HepG2 (cell line): Measurements from ENCODE around the gene NAV2. TPM values are rescaled to one million over a fixed set of nuclear protein-coding genes. Genes with fewer than 3 reads are reported as not detected.

Experiments
- ATAC-seq: fragments of 200-7000 bp; cut with Tn5 transposase; 3 replicates; pipeline ENCODE4 v1.9.1; 2020; ENCODE audit warnings: mild to moderate bottlenecking, moderate library complexity
- BruUV-seq: library from RNA; stranded (reverse); fragments of 400-500 nt; replicated peaks from 2 replicates; lab custom pipeline; 2021; lab: Mats Ljungman, UMichigan
- CTCF ChIA-PET: fragments of 300-600 bp; formaldehyde crosslinking; extraction: SDS; loops from one replicate; lab custom pipeline; 2021; ENCODE audit warnings: low total read pairs, inconsistent platforms, low intra/inter-chr PET ratio; lab: Yijun Ruan, JAX
- POLR2A ChIA-PET: fragments of 350-600 bp; sonication (Branson Sonifier 250); formaldehyde crosslinking; loops from one replicate; lab custom pipeline; 2020; ENCODE audit warnings: antibody characterized with exemption, inconsistent platforms; lab: Yijun Ruan, JAX
- DNase-seq: peaks from one replicate; pipeline ENCODE4 v3.0.0-alpha.2; 2015; ENCODE audit warnings: low spot score
- FAIRE-seq: peaks from 3 replicates; lab custom pipeline; 2011; peaks lifted over from hg19 to GRCh38; lab: Jason Lieb, UNC
- H2AFZ ChIP-seq: one replicate; pipeline ENCODE4 v1.6.1; 2011; ENCODE audit warnings: low read length, inconsistent platforms
- H3K27ac ChIP-seq: fragments of 300-600 bp; 3 replicates; pipeline ENCODE4 v1.8.0; 2011; ENCODE audit warnings: mixed run types, mild to moderate bottlenecking, mixed read lengths, low read length, inconsistent platforms; ENCODE audit not compliant: insufficient read depth; ENCODE audit errors: extremely low read length
- H3K27me3 ChIP-seq, 2 experiments: fragments of 200-600 bp in 1 of 2; 2 replicates in 1 of 2; 3 replicates in 1 of 2; pipeline versions ENCODE4 v1.6.0 to v1.8.0; 2011; ENCODE audit warnings: low read length in 2 of 2, mild to moderate bottlenecking in 2 of 2, moderate library complexity in 2 of 2, inconsistent platforms in 1 of 2; ENCODE audit not compliant: insufficient read depth in 2 of 2, control insufficient read depth in 1 of 2
- H3K36me3 ChIP-seq, 2 experiments: fragments of 200-600 bp in 1 of 2; replicated peaks in 1 of 2; 2 replicates in 1 of 2; 3 replicates in 1 of 2; pipeline versions ENCODE4 v1.5.1 to v1.8.0; 2011; ENCODE audit warnings: low read length in 2 of 2, inconsistent platforms in 1 of 2; ENCODE audit not compliant: insufficient read depth in 2 of 2, control insufficient read depth in 1 of 2
- H3K4me1 ChIP-seq: 2 replicates; pipeline ENCODE4 v1.5.1; 2012; ENCODE audit warnings: low read length, inconsistent platforms; ENCODE audit not compliant: insufficient read depth
- H3K4me2 ChIP-seq: 2 replicates; pipeline ENCODE4 v1.6.0; 2011; ENCODE audit warnings: low read depth, low read length, inconsistent platforms
- H3K4me3 ChIP-seq, 3 experiments: fragments of 200-600 bp in 1 of 3; sonication (generic), shearing (Covaris generic) in 1 of 3; replicated peaks in 1 of 3; 2 replicates each; pipeline ENCODE4 v1.5.1; 2011 to 2016; ENCODE audit warnings: low read length in 3 of 3, inconsistent platforms in 2 of 3, low read depth in 2 of 3, mild to moderate bottlenecking in 2 of 3, control low read depth in 1 of 3, mixed read lengths in 1 of 3; ENCODE audit not compliant: insufficient read depth in 1 of 3
- H3K79me2 ChIP-seq: one replicate; pipeline ENCODE4 v1.6.1; 2011; ENCODE audit warnings: low read length, inconsistent platforms; ENCODE audit not compliant: insufficient read depth
- H3K9ac ChIP-seq: 2 replicates; pipeline ENCODE4 v1.6.0; 2011; ENCODE audit warnings: mild to moderate bottlenecking, low read depth, low read length, inconsistent platforms; ENCODE audit not compliant: insufficient read depth
- H3K9me3 ChIP-seq: 2 replicates; pipeline ENCODE4 v1.5.1; 2012; ENCODE audit warnings: mild to moderate bottlenecking, low read length
- H4K20me1 ChIP-seq: 2 replicates; pipeline ENCODE4 v1.6.0; 2011; ENCODE audit warnings: inconsistent platforms, mild to moderate bottlenecking, low read length, moderate library complexity; ENCODE audit not compliant: insufficient read depth
- DBP ChIP-seq: sonication (generic); formaldehyde crosslinking; IDR thresholded peaks from 2 replicates; pipeline ENCODE4 v1.4.0; 2020; ENCODE audit warnings: missing genetic modification reagents; ENCODE audit errors: not compliant biosample characterization
- SMARCE1 ChIP-seq: fragments of 450-650 bp; IDR thresholded peaks from 2 replicates; pipeline ENCODE4 v1.6.1; 2017; ENCODE audit warnings: borderline replicate concordance
- ZNF414 ChIP-seq: sonication (generic); formaldehyde crosslinking; IDR thresholded peaks from 2 replicates; pipeline ENCODE4 v1.5.0; 2020; ENCODE audit warnings: missing genetic modification reagents
- ZNF589 ChIP-seq: sonication (generic); formaldehyde crosslinking; conservative IDR thresholded peaks from 2 replicates; pipeline ENCODE4 v1.8.0; 2022; ENCODE audit warnings: mild to moderate bottlenecking, moderate library complexity, missing genetic modification reagents
- ZNF629 ChIP-seq: sonication (generic); formaldehyde crosslinking; conservative IDR thresholded peaks from 2 replicates; pipeline ENCODE4 v1.5.0; 2020; ENCODE audit warnings: missing genetic modification reagents
- ZNF687 ChIP-seq: sonication (generic); formaldehyde crosslinking; IDR thresholded peaks from 2 replicates; pipeline ENCODE4 v1.5.1; 2020; ENCODE audit warnings: mild to moderate bottlenecking, missing genetic modification reagents, moderate library complexity
- ZNF781 ChIP-seq: sonication (generic); formaldehyde crosslinking; IDR thresholded peaks from 2 replicates; pipeline ENCODE4 v1.5.1; 2020; ENCODE audit warnings: borderline replicate concordance, mild to moderate bottlenecking, missing genetic modification reagents; ENCODE audit errors: not compliant biosample characterization
- ZNF839 ChIP-seq: sonication (generic); formaldehyde crosslinking; IDR thresholded peaks from 2 replicates; pipeline ENCODE4 v1.4.0; 2020; ENCODE audit warnings: missing genetic modification reagents, mild to moderate bottlenecking, borderline replicate concordance
- WGBS: methylation state at CpG from one replicate; pipeline ENCODE4 v1.1.6; 2017; ENCODE audit warnings: low lambda C conversion rate; 5-methylcytosine and 5-hydroxymethylcytosine counted together
- in situ Hi-C: cut with HindIII; loops from 2 replicates; pipeline ENCODE4 v1.10.0; 2017; ENCODE audit warnings: low pct_unique_long_range_greater_than_20kb; ENCODE audit not compliant: extremely low pct_ligation_motif_present
- intact Hi-C: fragments of 100-400 bp; cut with micrococcal nuclease; formaldehyde crosslinking; loops from one replicate; pipeline ENCODE4 v1.10.0; 2022; ENCODE audit not compliant: unreplicated experiment
- polyA plus RNA-seq, 8 experiments: library from polyadenylated mRNA; depleted of rRNA in 3 of 8; stranded (reverse) in 7 of 8; unstranded in 1 of 8; fragments of >200 nt; fragmentation: Illumina TruSeq in 4 of 8; extraction: Trizol in 4 of 8; gene quantifications; 2 replicates each; pipeline versions ENCODE4 v1.2.1 to v1.2.3, GENCODE V29; 2011 to 2016; ENCODE audit warnings: low read depth in 4 of 8, missing spikeins in 1 of 8, mixed read lengths in 1 of 8; ENCODE audit not compliant: insufficient read depth in 1 of 8
- total RNA-seq, 5 experiments: library from RNA; depleted of rRNA; stranded (reverse); fragments of >200 nt; fragmentation: Illumina TruSeq; extraction: Trizol; gene quantifications; 2 replicates each; pipeline ENCODE4 v1.2.3, GENCODE V29; 2016; ENCODE audit warnings: low read depth in 1 of 5

NAV2 gene
- total and polyA plus RNA-seq, 2 of the 13 experiments (the other 11 are each of a cell fraction or from before 2014, with no cell fraction given): 9.3 to 34.6 TPM

DNA sequence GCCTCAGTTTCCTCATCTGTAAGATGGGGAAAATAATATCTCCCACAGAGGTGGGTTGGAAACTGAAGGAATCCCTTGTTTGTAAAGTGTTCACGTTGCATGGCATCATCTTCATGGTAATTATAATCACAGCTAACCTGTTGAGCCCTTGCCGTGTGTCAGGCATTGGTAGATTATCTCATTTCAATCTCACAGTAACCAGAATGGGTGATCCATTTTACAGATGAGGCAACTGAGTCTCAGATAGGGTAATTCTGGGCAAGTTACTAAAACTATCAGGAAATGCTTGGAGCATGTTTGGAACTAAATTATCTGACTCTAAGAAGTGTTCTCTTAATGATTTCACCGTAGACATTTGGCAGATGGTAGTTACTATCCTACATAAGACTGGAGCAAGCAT lies 109.4 kb downstream of the NAV2 start:
- DNase-seq (no peak), ATAC-seq (no peak), FAIRE-seq (no peak)
- no peaks in the 10 kb centered on the region for H3K79me2 ChIP-seq
- no peaks in the 10 kb centered on the region for H3K9me3 ChIP-seq
- H3K36me3 ChIP-seq: no peaks in the 10 kb centered on the region
- H3K27me3 ChIP-seq: peaks cover 0 to 12% of the 10 kb centered on the region in 2 experiments; a peak in 3 of 5 replicates
- ChIA-PET CTCF (no interaction called here), POLR2A (no interaction called here)
- H2AFZ ChIP-seq: no peak overlapping the region
- H3K4me2 ChIP-seq: peak overlapping the region; percentile 34; the same call in 1 of the 2 replicates
- no peak overlapping the region; a peak in 1 of 6 replicates for H3K4me3 ChIP-seq
- H3K4me1 ChIP-seq: peaks cover 17% of the 10 kb centered on the region
- in situ Hi-C loops (no loop called here), intact Hi-C loops (no loop called here)
- no TSS peak for BruUV-seq
- no peak overlapping the region for H3K27ac ChIP-seq
- 21% methylated on average over 3 of the region's 3 CpGs for WGBS
- TF ChIP-seq ZNF629 (CRISPR knock-in tag) (peak; percentile 65), ZNF781 (CRISPR knock-in tag) (no peak)
- no peaks in the 10 kb centered on the region for H4K20me1 ChIP-seq
- H3K9ac ChIP-seq: no peak overlapping the region

DNA sequence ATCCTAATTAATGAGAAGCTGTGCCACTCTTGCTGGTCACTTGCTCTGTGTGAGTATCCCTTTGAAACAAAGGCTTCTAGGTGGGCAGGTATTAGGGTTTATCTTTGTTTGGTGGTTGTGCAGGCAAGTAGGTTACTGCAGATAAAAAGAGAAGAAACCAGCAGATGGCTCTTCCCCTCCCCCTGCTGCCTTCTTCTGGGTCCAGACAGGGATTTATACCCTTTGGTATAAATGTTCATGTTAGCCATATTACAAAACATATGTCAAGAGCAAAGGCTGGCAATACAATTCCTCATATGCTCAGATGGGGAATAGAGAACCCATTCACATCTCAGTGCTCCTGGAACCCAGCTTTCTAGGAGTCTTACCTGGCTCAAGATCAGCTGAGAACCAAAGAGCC lies 109.9 kb downstream of the NAV2 start:
- in situ Hi-C loops (no loop called here), intact Hi-C loops (no loop called here)
- H3K27me3 ChIP-seq: peaks cover 0 to 14% of the 10 kb centered on the region in 2 experiments; a peak in 3 of 5 replicates
- no peak for DNase-seq
- H3K79me2 ChIP-seq: no peaks in the 10 kb centered on the region
- ChIA-PET POLR2A (no interaction called here), CTCF (no interaction called here)
- H3K4me3 ChIP-seq: no peak overlapping the region
- no peaks in the 10 kb centered on the region for H3K9me3 ChIP-seq
- H4K20me1 ChIP-seq: no peaks in the 10 kb centered on the region
- H3K36me3 ChIP-seq: no peaks in the 10 kb centered on the region
- no TSS peak for BruUV-seq
- H3K9ac ChIP-seq: no peak overlapping the region
- no peak for FAIRE-seq
- peaks cover 17% of the 10 kb centered on the region for H3K4me1 ChIP-seq
- H2AFZ ChIP-seq: no peak overlapping the region
- no peak overlapping the region for H3K27ac ChIP-seq
- no peak overlapping the region for H3K4me2 ChIP-seq
- ATAC-seq: no peak
- TF ChIP-seq SMARCE1 (no peak), ZNF687 (CRISPR knock-in tag) (no peak), DBP (CRISPR knock-in tag) (no peak), ZNF589 (no peak), ZNF414 (CRISPR knock-in tag) (no peak), ZNF839 (CRISPR knock-in tag) (no peak)
